ENCODE data around the gene SLX4.
"Not testable (repeated sequence)": the region's sequence is repeated elsewhere in the genome, so short reads cannot be mapped to it uniquely, and the experiment has no call there.

SLX4 gene

GRCh38 chr16:3610698-3611145, 684 bp downstream of the SLX4 start:
- Mint-ChIP-seq H3K27me3 (ENCODE audit: low read depth) (no peaks in the 10 kb centered on the region), H3K27ac (peak overlapping the region; percentile 75 to 91 (median 82)), H3K4me3 (peak overlapping the region; percentile 98 to 100 (median 100)), H3K9me3 (no peaks in the 10 kb centered on the region), H3K4me1 (peaks cover 32% of the 10 kb centered on the region), H3K36me3 (ENCODE audit: low read depth) (peaks cover 40% of the 10 kb centered on the region)
- TF ChIP-seq CTCF (IDR thresholded peaks at IDR 0.05; ENCODE audit: unreplicated experiment in 3 of 3) = no peak

- peak overlapping the region; percentile 98 to 100 (median 100) for H3K4me3 Mint-ChIP-seq
- H3K4me1 Mint-ChIP-seq = peaks cover 32% of the 10 kb centered on the region
- H3K36me3 Mint-ChIP-seq (ENCODE audit: low read depth) = peaks cover 35% of the 10 kb centered on the region
- H3K27ac Mint-ChIP-seq = peak overlapping the region; percentile 75 to 91 (median 82)
- TF ChIP-seq CTCF (IDR thresholded peaks at IDR 0.05; ENCODE audit: unreplicated experiment in 3 of 3) = no peak
- H3K27me3 Mint-ChIP-seq (ENCODE audit: low read depth) = no peaks in the 10 kb centered on the region
- no peaks in the 10 kb centered on the region for H3K9me3 Mint-ChIP-seq
Observed at GRCh38 chr16:3609895-3610697, 1.3 kb downstream of the SLX4 start.

GRCh38 chr16:3608976-3609375, 2.4 kb downstream of the SLX4 start:
- H3K27ac Mint-ChIP-seq; H3K9me3 Mint-ChIP-seq; H3K27me3 Mint-ChIP-seq (ENCODE audit: low read depth): not testable (repeated sequence)
- Mint-ChIP-seq H3K36me3 (ENCODE audit: low read depth) (peaks cover 30% of the 10 kb centered on the region), H3K4me3 (peak overlapping the region; percentile 24 to 47 (median 46)), H3K4me1 (peaks cover 32% of the 10 kb centered on the region)

- Mint-ChIP-seq H3K9me3 (no peaks in the 10 kb centered on the region), H3K36me3 (ENCODE audit: low read depth) (peaks cover 32% of the 10 kb centered on the region), H3K27ac (no peak overlapping the region), H3K4me3 (no peak overlapping the region), H3K4me1 (peaks cover 27% of the 10 kb centered on the region), H3K27me3 (ENCODE audit: low read depth) (no peaks in the 10 kb centered on the region)
- TF ChIP-seq CTCF (IDR thresholded peaks at IDR 0.05; ENCODE audit: unreplicated experiment in 3 of 3) = no peak
Observed at GRCh38 chr16:3608069-3608468, 3.3 kb downstream of the SLX4 start.

GRCh38 chr16:3607634-3608033, 3.8 kb downstream of the SLX4 start:
- H3K27ac Mint-ChIP-seq = no peak overlapping the region
- peak overlapping the region in 1 of 3 experiments; percentile 37 for H3K4me3 Mint-ChIP-seq
- H3K27me3 Mint-ChIP-seq (ENCODE audit: low read depth) = no peaks in the 10 kb centered on the region
- TF ChIP-seq CTCF (IDR thresholded peaks at IDR 0.05; ENCODE audit: unreplicated experiment in 3 of 3) = no peak
- peaks cover 36% of the 10 kb centered on the region for H3K36me3 Mint-ChIP-seq (ENCODE audit: low read depth)
- H3K4me1 Mint-ChIP-seq = peaks cover 23% of the 10 kb centered on the region
- H3K9me3 Mint-ChIP-seq = no peaks in the 10 kb centered on the region

- Mint-ChIP-seq H3K36me3 (ENCODE audit: low read depth) (peaks cover 41% of the 10 kb centered on the region), H3K4me3 (peak overlapping the region in 2 of 3 experiments; percentile 13 to 37), H3K27ac (no peak overlapping the region), H3K27me3 (ENCODE audit: low read depth) (no peaks in the 10 kb centered on the region), H3K4me1 (peaks cover 20% of the 10 kb centered on the region), H3K9me3 (no peaks in the 10 kb centered on the region)
- TF ChIP-seq CTCF (IDR thresholded peaks at IDR 0.05; ENCODE audit: unreplicated experiment in 3 of 3) = no peak
Observed at GRCh38 chr16:3607161-3607560, 4.2 kb downstream of the SLX4 start.

All from nephron (organoid).